ENCODE measurements around the gene MAFG. TPM values are rescaled to one million over a fixed set of nuclear protein-coding genes. Genes with fewer than 3 reads are reported as not detected.

MAFG gene
- total RNA-seq, 1 experiment from 2014 or later, result 31.4 TPM

- DNase-seq, result peak; percentile 66
- peak overlapping the region; percentile 17 for H3K4me2 ChIP-seq (ENCODE audit: insufficient read depth, insufficient read length, low read length)
- no peaks in the 10 kb centered on the region for H3K9me3 ChIP-seq (ENCODE audit: control insufficient read depth, low read depth, low read length)
Measured at GRCh38 chr17:81941484-81942166, 14.1 kb upstream of the MAFG start.

More at GRCh38 chr17:81941484-81942166, 14.1 kb upstream of the MAFG start:
- Histone ChIP-seq H4K5ac (ENCODE audit: insufficient read length, low read depth, low read length) (no peak overlapping the region), H3K23ac (ENCODE audit: insufficient read length, low read depth, low read length) (no peak overlapping the region), H2BK20ac (ENCODE audit: low read depth, low read length, poor library complexity, severe bottlenecking) (no peak overlapping the region), H3K27me3 (ENCODE audit: insufficient read depth, low read length) (no peaks in the 10 kb centered on the region), H3K79me1 (ENCODE audit: insufficient read depth, low read depth, low read length, poor library complexity, severe bottlenecking) (no peaks in the 10 kb centered on the region), H3K27ac (ENCODE audit: insufficient read length, low read depth, low read length) (no peak overlapping the region), H2AK5ac (ENCODE audit: insufficient read length, low read length) (no peak overlapping the region), H3K79me2 (ENCODE audit: insufficient read depth, low read length) (peaks cover under 1% of the 10 kb centered on the region; the same call in 1 of the 2 replicates), H4K91ac (ENCODE audit: insufficient read length, low read depth, low read length) (no peak overlapping the region), H2BK12ac (ENCODE audit: insufficient read length, low read depth, low read length) (no peak overlapping the region), H3K56ac (ENCODE audit: insufficient read length, low read depth, low read length) (no peak overlapping the region), H3K9ac (ENCODE audit: extremely low read depth, insufficient read length, low read length) (no peak overlapping the region), H2BK15ac (ENCODE audit: low read depth, low read length) (no peak overlapping the region), H3K18ac (ENCODE audit: insufficient read length, low read depth, low read length) (no peak overlapping the region), H3K4ac (ENCODE audit: low read depth, low read length) (no peak overlapping the region), H3K4me1 (ENCODE audit: insufficient read depth, low read length) (no peaks in the 10 kb centered on the region; the same call in 1 of the 2 replicates), H2AFZ (ENCODE audit: low read length) (no peak overlapping the region), H3K14ac (ENCODE audit: insufficient read depth, low read length) (no peak overlapping the region), H4K8ac (replicated peaks; ENCODE audit: insufficient read length, low read depth, low read length) (no peak overlapping the region), H4K20me1 (ENCODE audit: control insufficient read depth, insufficient read depth, insufficient read length) (no peaks in the 10 kb centered on the region), H2BK5ac (ENCODE audit: insufficient read length, low read length) (no peak overlapping the region), H3K23me2 (ENCODE audit: insufficient read length, low read depth, low read length, poor library complexity, severe bottlenecking) (peaks cover 4% of the 10 kb centered on the region), H2BK120ac (ENCODE audit: low read depth, low read length, poor library complexity, severe bottlenecking) (no peak overlapping the region), H3T11ph (ENCODE audit: low read length) (no peak overlapping the region)
- Mint-ChIP-seq H3K4me3 (peak overlapping the region; percentile 24 to 42; a peak in 2 of 5 replicates), H3K9me3 (no peaks in the 10 kb centered on the region), H3K36me3 (ENCODE audit: insufficient read depth in 1 of 3, low read depth in 3 of 3) (no peaks in the 10 kb centered on the region), H3K4me1 (peaks cover 9 to 20% of the 10 kb centered on the region in 2 experiments), H3K27ac (no peak overlapping the region), H3K27me3 (ENCODE audit: low read depth) (peaks cover 76% of the 10 kb centered on the region)
- no CpG with 5 or more reads among the region's 30 CpGs for WGBS (ENCODE audit: extremely low coverage, insufficient read length, low lambda C conversion rate)
- no peak for TF ChIP-seq CTCF (conservative IDR thresholded peaks at IDR 0.05)

Data from H9 (cell line).